Raji (cell line): ENCODE measurements around the gene MRFAP1L1.

Experiments
- POLR2A ChIP-seq: IDR thresholded peaks from 2 replicates; pipeline ENCODE4 v1.6.1; 2011; ENCODE audit warnings: low read depth, low read length, control low read depth; ENCODE audit not compliant: insufficient read depth

The MRFAP1L1 gene

DNA sequence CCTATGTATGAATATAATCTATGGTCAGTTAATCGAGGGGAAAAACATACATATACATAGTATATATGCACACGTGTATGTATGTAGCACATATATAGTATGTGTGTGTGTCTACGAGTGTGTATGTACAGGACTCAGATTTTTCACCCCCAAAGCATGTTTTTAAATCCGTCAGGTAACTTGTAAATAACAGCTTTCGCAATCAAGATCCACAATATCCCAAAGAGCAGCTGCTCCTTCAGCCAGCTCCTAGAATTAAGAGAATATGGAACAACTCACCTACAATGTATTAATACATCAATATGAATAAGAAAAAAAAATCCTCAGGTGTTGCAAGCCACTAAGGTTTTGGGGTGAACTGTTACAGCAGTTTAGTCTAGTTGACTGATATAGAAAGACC is 3.5 kb downstream of the MRFAP1L1 start:
- no peak for TF ChIP-seq POLR2A

DNA sequence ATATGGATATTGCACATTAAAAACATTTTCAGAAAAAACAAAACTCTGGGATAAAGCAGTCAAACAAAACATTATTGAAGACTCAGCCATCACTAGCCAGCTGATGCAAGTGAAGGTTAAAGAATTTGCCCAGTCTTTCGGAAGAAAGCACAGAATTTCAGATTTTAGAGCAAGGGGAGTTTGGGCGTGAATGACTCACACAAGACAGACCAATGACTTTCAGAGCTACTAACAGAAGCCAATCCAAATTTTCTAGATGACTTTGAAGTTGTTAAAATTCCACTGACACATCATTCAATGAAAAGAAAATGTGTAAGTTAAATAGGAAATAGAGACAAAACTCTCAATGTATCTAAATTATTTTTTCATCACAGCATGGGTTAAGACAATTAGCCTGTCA is 4.0 kb downstream of the MRFAP1L1 start:
- TF ChIP-seq POLR2A = no peak

DNA sequence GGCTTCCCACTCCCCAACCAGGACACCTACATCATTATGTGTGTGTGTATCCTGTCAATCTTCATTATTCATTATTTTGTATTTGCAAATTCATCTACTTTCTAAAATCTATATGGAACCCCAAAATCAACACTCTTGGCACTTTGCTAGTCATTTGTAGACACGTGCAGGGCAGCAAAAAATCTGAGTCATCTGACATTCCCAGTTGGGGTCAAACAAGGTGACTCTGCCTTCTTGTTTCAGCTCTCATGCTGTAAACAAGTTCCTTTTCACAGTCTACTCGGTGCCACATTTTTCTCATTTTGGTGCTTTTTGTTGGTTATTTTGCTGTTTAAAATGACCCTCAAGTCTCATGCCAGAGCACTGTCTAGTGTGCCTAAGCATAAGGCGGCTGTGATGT is 5.9 kb downstream of the MRFAP1L1 start:
- no peak for TF ChIP-seq POLR2A

GRCh38 chr4:6702761-6703160 is 6.9 kb downstream of the MRFAP1L1 start:
- TF ChIP-seq POLR2A = no peak

GRCh38 chr4:6701371-6701770 is 8.3 kb downstream of the MRFAP1L1 start:
- no peak for TF ChIP-seq POLR2A

DNA sequence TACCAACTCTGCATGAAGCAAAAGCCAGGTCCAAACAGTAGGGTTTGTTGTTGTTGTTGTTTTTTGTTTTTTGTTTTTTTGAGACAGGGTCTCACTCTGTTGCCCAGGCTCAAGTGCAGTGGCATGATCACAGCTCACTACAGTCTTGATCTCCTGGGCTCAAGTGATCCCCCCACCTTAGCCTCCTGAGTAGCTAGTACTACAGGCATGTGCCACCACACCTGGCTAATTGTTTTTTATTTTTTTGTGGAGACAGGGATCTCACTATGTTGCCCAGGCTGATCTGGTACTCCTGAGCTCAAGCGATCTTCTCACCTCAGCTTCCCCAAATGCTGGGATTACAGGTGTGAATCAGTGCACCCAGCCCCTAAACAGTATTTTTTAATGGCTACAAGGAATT is 9.8 kb downstream of the MRFAP1L1 start:
- TF ChIP-seq POLR2A = no peak

DNA sequence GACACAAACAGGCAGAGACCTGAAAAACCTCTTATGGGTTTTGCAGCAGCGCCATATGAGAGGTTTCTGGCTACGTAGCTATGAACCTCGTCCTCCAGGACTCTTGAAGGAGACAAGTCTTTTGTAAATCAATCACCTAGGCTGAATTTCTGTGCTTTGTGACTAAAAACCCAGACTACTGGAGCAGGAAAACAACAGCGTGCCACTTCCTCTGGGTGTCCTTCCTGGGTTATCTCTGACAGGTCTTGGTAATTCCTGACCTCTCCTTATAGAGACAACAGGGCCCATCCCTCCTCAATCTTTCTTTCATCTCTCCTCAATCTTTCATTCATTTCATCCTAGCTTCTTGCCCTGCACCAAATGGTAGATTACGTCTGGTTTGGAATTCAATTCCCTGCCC is 10.3 kb downstream of the MRFAP1L1 start:
- TF ChIP-seq POLR2A = no peak

- no peak for TF ChIP-seq POLR2A
Observed at GRCh38 chr4:6697131-6697530, 12.5 kb downstream of the MRFAP1L1 start.

- no peak for TF ChIP-seq POLR2A
Observed at GRCh38 chr4:6696611-6697010, 13.1 kb downstream of the MRFAP1L1 start.

DNA sequence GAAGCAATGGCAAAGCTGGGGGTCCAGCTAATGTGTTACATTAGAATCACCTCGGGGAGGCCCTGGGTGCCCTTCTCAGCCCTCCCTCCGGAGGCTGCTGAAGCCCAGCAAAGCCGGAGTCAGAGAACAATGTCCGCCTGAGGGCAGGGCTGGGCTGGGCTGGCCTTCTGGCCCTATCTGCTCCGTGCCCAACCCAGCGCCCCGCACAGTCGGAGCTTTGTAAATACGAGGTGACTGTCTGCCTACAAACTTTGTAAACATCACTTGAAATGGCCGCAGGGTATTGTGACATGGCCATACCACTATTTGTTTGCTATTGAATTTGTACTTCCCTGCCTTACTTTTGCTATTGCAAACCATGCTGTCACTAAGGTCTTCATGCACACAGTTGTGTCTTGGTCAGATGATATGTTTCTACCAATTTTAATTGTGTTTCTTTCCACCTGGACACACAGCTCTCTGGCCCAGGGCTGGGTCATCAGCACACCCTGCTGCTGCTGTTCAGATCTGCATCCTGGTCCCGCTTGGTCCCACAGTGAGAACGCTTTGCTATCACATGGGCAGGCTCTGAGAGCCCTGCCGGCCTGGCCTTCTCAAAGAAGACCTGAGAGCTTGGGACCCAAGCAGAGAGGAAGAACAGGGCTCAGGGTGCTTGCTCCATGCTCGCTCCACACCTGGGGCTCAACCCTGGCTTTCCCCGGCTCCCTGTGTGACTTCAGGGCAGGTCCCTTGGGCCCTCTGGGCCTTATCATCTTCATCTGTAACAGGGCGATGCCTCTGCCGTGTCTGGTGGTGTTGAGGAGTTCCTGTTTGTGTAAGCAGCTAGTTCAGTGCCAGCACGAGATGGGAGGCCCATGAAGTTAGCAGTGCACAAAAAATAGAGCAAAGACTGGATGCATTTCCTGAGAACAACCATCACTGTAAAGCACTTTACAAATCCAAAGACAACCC is 13.7 kb downstream of the MRFAP1L1 start:
- no peak for TF ChIP-seq POLR2A

- no peak for TF ChIP-seq POLR2A
Observed at GRCh38 chr4:6694177-6694901, 15.3 kb downstream of the MRFAP1L1 start.

- TF ChIP-seq POLR2A = no peak
Observed at GRCh38 chr4:6693231-6694176, 16.2 kb downstream of the MRFAP1L1 start, which contains the start of gene S100P. Gene S100P (plus strand): TSS chr4:6693878. CDS start chr4:6693933, 55 bp downstream.

- TF ChIP-seq POLR2A = no peak
Observed at GRCh38 chr4:6692806-6693205, 16.9 kb downstream of the MRFAP1L1 start.

- no peak for TF ChIP-seq POLR2A
Observed at GRCh38 chr4:6692379-6692778, 17.3 kb downstream of the MRFAP1L1 start.

DNA sequence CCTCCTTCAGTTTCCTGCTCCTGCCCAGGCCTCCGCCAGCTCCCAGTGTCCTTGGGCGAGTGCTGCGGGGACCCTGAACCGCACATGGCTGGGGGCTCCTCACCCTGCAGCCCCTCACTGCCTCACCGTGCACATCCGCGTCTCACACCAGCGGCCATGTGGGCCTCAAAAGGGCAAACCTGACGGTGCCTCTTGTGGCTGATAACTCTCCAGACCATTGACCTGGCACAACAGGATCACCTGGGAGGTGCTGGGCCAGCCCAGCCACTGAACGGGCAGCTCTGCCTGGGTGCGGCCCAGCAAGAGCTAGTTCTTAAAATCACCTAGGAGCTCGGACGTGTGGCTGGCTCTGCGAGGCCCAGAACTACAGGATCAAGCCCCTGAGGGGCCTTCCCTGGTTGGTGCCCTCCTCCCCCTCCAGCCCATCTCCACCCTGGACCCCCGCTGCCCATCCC is 20.1 kb downstream of the MRFAP1L1 start:
- TF ChIP-seq POLR2A = no peak
